Right hindlimb (tissue), 1 donor: ENCODE data around the gene PITPNM1.
"Not testable (repeated sequence)": the region's sequence is repeated elsewhere in the genome, so short reads cannot be mapped to it uniquely, and the experiment has no call there.

Experiments used
- DNase-seq: peaks from one replicate; pipeline ENCODE4 v3.0.0-alpha.2; 2018

Gene PITPNM1

GRCh38 chr11:67522844-67523555 lies 17.8 kb upstream of the PITPNM1 start, which contains the start of gene CABP2:
Gene CABP2 (minus strand): TSS chr11:67523446. CDS start chr11:67523326, 120 bp downstream.
- DNase-seq = no peak

DNA sequence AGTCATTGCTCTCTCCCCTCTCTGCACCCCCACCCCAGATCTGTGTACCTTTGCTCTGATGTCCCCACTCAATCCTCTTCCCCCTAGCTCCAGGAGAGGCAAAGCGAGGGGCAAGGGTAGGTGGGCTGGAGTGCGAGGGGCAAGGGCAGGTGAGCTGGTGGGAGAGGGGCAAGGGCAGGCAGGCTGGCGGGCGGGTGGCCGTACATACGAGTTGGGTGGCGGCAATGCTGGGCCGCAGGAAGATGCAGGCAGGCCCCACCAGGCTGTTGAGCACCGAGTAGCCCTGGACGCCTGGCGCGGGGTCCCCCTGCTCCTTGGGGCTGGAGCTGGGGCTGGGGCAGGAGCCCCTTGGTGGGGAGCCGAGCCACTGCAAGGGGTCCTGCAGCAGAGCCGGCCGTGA lies 17.2 kb upstream of the PITPNM1 start:
- no peak for DNase-seq

GRCh38 chr11:67521924-67522323 lies 16.8 kb upstream of the PITPNM1 start:
- no peak for DNase-seq

GRCh38 chr11:67520856-67521824 lies 16.0 kb upstream of the PITPNM1 start:
- DNase-seq = no peak

DNA sequence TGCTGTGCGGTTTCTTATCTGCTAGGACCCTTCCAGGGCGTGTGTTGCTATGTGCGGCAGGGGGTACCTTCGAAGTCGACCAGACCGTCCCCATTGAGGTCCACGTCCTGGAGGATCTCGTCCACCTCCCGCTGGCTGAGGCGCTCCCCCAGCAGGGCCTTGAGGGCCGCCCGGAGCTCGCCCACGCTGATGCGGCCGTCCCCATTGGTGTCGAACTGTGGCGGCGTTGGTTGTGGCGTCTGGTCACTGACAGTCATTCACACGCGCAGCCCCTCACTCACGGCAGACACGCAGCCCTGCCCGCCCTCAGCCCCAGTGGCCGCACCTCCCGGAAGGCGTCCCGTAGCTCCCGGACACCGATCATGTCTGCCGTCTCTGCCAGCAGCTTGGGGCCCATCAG lies 14.6 kb upstream of the PITPNM1 start:
- DNase-seq = no peak

GRCh38 chr11:67517784-67518552 lies 12.8 kb upstream of the PITPNM1 start:
- DNase-seq = no peak

DNA sequence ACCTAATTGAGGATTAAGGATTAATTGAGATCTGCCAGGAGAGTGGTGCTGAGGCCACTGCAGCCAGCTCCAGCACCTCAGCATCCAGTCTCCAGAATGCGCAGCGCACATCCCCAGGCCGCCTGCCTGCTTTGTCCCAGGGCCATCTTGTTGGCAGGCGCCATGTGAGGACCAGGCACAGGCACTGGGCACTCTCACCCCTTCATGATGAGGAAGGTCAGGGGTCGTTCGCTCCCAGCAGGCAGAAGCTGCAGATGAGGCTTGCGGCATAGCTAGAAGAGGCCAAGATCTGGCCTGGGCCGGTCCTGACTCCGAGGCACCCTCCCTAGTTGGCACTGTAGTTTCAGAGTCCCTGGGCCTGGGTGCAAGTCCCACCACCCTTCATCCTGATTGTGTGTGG lies 11.6 kb upstream of the PITPNM1 start:
- DNase-seq = no peak

DNA sequence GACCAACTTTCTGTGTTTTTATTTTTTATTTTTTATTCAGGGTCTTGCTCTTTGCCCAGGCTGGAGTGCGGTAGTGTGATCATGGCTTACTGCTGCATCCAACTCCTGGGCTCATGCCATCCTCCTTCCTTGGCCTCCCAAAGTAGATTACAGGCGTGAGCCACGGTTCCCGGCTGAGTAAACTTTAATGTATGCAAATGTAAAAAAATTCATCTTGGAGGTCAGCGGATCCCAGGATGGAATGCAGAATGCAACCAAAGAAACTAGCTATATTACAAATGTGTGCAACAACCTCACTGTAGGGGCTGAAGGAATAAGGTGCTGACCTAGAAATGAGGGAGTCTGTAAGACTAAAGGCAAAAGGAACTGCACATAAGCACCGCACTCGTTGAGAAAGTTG lies 9.0 kb upstream of the PITPNM1 start:
- no peak for DNase-seq

GRCh38 chr11:67511558-67511957 lies 6.4 kb upstream of the PITPNM1 start:
- DNase-seq = not testable (repeated sequence)

DNA sequence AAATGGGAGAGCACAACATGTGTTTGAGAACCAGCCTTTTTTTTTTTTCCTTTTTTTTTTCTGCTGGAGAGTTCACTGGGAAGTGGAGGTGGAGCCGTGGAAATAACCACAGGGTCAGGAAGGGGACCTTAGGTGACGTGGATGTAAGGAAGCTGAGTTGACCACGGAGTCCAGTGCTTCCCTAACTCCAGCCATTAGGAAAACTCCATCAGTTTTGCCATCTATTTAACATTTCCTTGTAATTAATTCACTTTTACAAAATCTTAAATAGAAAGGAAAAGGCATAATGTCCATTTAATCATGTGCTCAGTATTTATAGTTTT lies 4.8 kb upstream of the PITPNM1 start:
- no peak for DNase-seq

DNA sequence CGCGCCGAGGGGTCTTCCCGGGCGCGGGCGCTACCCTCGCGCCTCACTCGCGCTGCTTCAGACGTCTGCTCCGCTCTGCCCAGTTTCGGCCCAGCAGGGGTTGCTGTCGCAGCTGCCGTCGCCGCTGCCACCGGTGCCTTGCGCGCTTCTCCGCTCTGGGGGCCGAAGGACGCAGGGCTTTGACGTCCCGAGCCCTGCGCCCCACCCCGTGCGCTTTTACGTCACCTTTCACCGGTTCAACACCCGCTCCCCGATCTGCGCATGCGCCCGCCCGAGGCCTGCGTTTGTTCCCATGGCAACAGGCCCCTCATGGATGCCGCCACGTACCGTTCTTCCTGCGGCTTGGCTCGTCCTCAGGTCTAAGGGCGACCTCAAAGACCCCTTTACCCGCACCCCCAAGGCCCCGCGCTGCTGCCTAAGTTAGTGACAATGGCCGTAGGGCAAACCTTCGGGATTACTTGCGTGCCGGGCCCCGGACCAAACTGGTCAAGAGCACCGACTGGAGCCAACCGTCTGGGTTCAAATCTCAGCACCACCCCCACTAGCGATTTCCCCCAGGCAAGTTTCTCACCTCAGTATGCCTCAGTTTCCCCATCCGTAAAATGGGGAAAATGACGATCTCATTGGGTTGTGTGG lies 3.4 kb upstream of the PITPNM1 start:
- peak; percentile 96 for DNase-seq

DNA sequence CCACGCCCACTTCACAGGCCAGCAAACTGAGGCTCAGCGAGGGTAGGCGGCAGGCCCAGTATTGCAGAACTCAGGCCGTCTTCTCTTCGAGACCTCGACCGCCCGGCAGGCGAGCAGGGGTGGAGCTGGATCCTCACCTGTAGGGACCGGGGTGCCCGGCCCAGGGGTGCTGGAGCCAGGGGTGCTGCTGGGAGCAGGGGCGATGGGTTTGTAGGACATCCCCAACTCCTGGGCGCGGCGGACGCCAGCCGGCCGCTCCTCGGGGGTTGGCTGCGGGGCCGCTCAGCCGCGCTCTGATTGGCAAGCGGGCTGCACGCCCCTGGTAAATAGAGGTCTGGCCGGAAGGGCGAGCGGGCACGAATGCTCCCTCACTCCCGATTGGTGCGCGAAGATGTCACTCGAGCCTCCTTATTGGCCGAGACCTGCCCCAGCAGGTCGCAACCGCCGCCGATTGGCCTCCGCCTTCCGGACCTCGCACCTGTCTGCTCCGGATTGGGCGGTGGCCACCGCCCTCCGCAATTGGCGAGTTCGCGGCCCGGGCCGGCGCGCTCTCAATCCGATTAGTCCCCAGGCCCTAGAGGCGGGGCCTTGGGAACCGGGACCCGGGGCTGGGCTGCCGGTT lies 2.8 kb upstream of the PITPNM1 start, which contains the start of gene CDK2AP2:
TSS of gene CDK2AP2 (minus strand) at position 299 of the 622 bp plus-strand sequence. CDS start at position 219, 80 bp downstream.
- peak; percentile 97 for DNase-seq

GRCh38 chr11:67507242-67507863 lies 2.2 kb upstream of the PITPNM1 start:
- no peak for DNase-seq

DNA sequence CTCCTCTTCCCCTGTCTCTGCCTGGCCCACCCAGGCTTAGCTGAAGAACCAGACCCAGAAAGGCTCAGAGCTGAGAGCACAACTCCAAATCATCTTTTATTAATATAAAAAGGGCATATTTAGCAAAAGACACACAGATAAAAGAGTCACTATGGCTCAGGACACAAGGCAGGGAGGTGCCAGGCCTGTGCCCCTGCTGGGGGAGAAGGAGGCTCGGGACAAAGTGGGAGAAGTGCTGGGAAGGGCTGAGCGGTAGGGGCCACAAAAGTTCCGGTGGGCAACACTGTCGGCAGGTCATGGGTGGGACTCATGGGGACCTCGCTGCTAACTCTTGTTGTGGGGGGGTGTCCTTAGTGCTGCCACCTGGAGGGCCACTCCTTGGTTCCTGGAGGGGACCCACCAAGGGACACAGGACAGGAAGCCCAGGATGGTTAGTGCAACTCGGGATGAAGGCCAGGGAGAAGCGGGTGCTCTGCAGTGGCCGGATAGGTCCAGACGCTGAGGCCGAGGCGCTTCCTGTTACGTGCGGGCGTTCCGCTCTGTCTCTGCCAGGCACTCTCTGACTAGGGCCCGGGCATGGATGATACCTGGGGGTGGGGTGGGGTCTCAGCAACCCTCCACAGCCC lies 1.4 kb upstream of the PITPNM1 start:
- DNase-seq = no peak

DNA sequence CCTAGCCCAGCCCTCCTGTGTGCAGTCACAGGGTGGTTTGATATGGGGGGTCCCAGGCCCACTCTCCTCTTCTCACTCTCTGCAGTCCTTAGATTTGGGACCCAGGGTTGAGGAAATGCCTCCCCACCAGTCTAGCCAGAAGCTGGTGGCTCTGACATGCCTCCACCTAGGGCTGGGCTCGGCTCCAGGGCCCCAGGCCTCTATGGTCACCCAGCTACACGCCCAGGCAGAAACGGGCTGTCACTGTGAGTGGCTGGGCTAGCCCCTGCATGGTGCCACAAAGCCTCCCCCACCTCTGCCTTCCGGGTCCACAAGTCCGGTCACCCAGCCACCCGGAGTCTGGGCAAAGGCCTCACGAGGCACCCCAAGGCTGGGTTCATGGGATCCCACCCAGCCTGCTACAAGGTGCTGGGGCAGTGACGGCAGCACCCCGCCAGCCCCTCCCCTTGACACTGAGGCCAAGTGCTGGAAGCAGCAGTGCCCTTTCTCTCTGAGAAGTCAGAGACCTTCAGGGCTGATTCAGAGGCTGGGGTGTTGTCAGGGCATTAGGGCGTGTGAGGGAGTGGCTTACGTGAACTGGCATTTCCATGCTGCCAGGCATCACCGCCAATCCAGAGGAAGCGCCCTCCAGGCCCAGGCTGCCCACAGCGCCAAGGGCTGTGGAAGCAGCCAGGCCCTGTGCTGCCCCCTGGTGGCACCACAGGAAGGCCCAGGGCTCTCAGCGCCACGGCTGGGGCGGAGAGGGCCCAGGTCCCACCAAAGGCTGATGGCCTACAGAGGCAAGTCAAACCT lies 638 bp upstream of the PITPNM1 start:
- DNase-seq = peak; percentile 85

- peak; percentile 51 for DNase-seq
Observed at GRCh38 chr11:67504005-67504949, 886 bp downstream of the PITPNM1 start.

GRCh38 chr11:67503119-67504004 lies 1.8 kb downstream of the PITPNM1 start:
- no peak for DNase-seq
